ENCODE measurements around the gene JPH3. TPM values are rescaled to one million over a fixed set of nuclear protein-coding genes. Genes with fewer than 3 reads are reported as not detected.

Gene JPH3
- total and polyA plus RNA-seq, 3 donors from 2014 or later, result 3.2 to 8.7 (median 8.3) TPM

GRCh38 chr16:87742781-87743490 lies 140.6 kb downstream of the JPH3 start:
- H3K27ac ChIP-seq, result no peak overlapping the region
- intact Hi-C loops (cut with DNase I; ENCODE audit: low total_unique reads), result no loop called here
- TF ChIP-seq, protein P1, sequence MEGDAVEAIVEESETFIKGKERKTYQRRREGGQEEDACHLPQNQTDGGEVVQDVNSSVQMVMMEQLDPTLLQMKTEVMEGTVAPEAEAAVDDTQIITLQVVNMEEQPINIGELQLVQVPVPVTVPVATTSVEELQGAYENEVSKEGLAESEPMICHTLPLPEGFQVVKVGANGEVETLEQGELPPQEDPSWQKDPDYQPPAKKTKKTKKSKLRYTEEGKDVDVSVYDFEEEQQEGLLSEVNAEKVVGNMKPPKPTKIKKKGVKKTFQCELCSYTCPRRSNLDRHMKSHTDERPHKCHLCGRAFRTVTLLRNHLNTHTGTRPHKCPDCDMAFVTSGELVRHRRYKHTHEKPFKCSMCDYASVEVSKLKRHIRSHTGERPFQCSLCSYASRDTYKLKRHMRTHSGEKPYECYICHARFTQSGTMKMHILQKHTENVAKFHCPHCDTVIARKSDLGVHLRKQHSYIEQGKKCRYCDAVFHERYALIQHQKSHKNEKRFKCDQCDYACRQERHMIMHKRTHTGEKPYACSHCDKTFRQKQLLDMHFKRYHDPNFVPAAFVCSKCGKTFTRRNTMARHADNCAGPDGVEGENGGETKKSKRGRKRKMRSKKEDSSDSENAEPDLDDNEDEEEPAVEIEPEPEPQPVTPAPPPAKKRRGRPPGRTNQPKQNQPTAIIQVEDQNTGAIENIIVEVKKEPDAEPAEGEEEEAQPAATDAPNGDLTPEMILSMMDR (IDR thresholded peaks at IDR 0.05), result no peak
- no peak for TF ChIP-seq POLR2A (IDR thresholded peaks at IDR 0.05)
- H3K4me3 ChIP-seq, result no peak overlapping the region
- no peak for DNase-seq
- peaks cover 7% of the 10 kb centered on the region for H3K4me1 ChIP-seq
- WGBS, 2 donors, result 91 to 92% methylated on average over 16 to 17 of the region's 17 CpGs
- H3K9me3 ChIP-seq, result no peaks in the 10 kb centered on the region
- no peaks in the 10 kb centered on the region for H3K36me3 ChIP-seq (ENCODE audit: low read depth, missing control alignments)
- H3K27me3 ChIP-seq, result no peaks in the 10 kb centered on the region

DNA sequence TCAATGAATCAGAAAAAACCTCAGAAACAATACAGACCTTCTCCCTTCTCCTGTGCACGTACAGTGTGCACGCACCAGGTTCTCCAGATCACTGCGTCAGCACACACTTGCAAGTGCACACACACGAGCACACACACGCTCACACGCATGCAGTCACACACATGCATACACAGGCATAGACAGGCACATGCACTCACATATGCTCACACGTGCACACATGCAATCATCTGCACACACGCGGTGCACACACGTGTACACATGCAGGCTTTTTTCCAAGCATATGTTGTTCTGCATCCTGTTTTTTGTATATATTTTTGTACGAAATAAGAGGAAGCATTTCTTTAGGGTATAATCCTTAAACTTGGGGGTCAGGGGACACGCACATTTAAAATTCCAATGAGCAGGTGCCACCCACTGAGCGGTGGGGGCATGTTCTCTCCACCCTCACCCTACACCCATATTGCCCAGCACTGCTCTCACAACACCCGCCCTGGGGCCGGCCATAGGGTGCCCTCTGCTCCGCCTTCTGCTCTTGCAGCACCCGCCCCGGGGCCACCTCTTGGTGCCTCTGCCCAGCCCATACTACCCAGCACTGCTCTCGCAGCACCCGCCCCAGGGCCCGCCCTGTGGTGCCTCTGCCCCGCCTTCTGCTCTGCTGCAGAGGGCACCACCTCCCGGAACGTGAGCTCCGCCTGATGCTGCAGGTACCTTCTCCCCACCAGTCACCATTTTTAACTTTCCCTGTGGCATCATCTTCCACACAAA lies 142.6 kb downstream of the JPH3 start:
- Histone ChIP-seq H3K27ac (no peak overlapping the region), H3K4me1 (peaks cover 7% of the 10 kb centered on the region), H3K9me3 (no peaks in the 10 kb centered on the region), H3K4me3 (no peak overlapping the region), H3K27me3 (no peaks in the 10 kb centered on the region), H3K36me3 (ENCODE audit: low read depth, missing control alignments) (no peaks in the 10 kb centered on the region)
- TF ChIP-seq, protein P1 (IDR thresholded peaks at IDR 0.05), result no peak
- TF ChIP-seq POLR2A (IDR thresholded peaks at IDR 0.05), result no peak
- DNase-seq, result no peak
- intact Hi-C loops (cut with DNase I; ENCODE audit: low total_unique reads), result no loop called here
- 91 to 95% methylated on average over 25 of the region's 25 CpGs for WGBS, 2 donors

DNA sequence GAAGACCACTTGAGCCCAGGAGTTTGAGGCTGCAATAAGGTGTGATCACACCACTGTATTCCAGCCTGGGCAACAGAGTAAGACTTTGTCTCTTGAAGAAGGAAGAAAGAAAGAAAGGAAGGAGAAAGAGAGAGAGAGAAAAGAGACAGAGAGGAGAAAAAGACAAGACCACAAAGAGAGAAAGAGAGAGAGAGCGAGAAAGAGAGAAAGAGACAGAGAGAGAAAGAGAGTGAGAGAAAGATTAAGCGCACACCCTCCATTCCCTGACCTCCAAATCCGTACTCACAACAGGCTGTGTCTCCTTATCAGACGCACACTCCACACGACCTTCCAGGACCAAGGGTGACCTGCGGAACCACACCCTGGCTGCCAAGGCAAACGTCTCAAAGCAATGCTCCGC lies 143.9 kb downstream of the JPH3 start:
- Histone ChIP-seq H3K36me3 (ENCODE audit: low read depth, missing control alignments) (no peaks in the 10 kb centered on the region), H3K9me3 (no peaks in the 10 kb centered on the region), H3K4me1 (no peaks in the 10 kb centered on the region), H3K4me3 (no peak overlapping the region), H3K27me3 (no peaks in the 10 kb centered on the region), H3K27ac (no peak overlapping the region)
- TF ChIP-seq, protein P1 (IDR thresholded peaks at IDR 0.05), result no peak
- no peak for TF ChIP-seq POLR2A (IDR thresholded peaks at IDR 0.05)
- no peak for DNase-seq
- WGBS, 2 donors, result 58 to 69% methylated on average over 8 of the region's 8 CpGs
- intact Hi-C loops (cut with DNase I; ENCODE audit: low total_unique reads), result no loop called here

Other genes starting within 250 kb of the JPH3 start
- gene FBXO31, start 218.7 kb upstream of the JPH3 start, total RNA-seq, result 100 to 1,000 TPM; 115 to 215 TPM
- gene FBXO31, start 218.7 kb upstream of the JPH3 start, polyA plus RNA-seq (ENCODE audit: insufficient read depth, low read depth, low replicate concordance), result 73.9 TPM
- 10 to 100 TPM; 69.1 to 73.1 TPM for gene MAP1LC3B, start 210.2 kb upstream of the JPH3 start, total RNA-seq
- 114 TPM for gene MAP1LC3B, start 210.2 kb upstream of the JPH3 start, polyA plus RNA-seq (ENCODE audit: insufficient read depth, low read depth, low replicate concordance)
- 10 to 100 TPM; 82.3 to 94.0 TPM for gene ZCCHC14, start 109.5 kb upstream of the JPH3 start, total RNA-seq
- gene ZCCHC14, start 109.5 kb upstream of the JPH3 start, polyA plus RNA-seq (ENCODE audit: insufficient read depth, low read depth, low replicate concordance), result 130 TPM
- gene KLHDC4, start 163.5 kb downstream of the JPH3 start, total RNA-seq, result 100 to 1,000 TPM in 1 of 2 donors, 10 to 100 TPM in 1; 79.2 to 130 TPM
- gene KLHDC4, start 163.5 kb downstream of the JPH3 start, polyA plus RNA-seq (ENCODE audit: insufficient read depth, low read depth, low replicate concordance), result 60.6 TPM

Measured in testis (tissue), 3 donors.